ENCODE data around the gene USP17L25. TPM values are rescaled to one million over a fixed set of nuclear protein-coding genes. Genes with fewer than 3 reads are reported as not detected.
"Not testable (repeated sequence)": the region's sequence is repeated elsewhere in the genome, so short reads cannot be mapped to it uniquely, and the experiment has no call there.

The USP17L25 gene, protein sequence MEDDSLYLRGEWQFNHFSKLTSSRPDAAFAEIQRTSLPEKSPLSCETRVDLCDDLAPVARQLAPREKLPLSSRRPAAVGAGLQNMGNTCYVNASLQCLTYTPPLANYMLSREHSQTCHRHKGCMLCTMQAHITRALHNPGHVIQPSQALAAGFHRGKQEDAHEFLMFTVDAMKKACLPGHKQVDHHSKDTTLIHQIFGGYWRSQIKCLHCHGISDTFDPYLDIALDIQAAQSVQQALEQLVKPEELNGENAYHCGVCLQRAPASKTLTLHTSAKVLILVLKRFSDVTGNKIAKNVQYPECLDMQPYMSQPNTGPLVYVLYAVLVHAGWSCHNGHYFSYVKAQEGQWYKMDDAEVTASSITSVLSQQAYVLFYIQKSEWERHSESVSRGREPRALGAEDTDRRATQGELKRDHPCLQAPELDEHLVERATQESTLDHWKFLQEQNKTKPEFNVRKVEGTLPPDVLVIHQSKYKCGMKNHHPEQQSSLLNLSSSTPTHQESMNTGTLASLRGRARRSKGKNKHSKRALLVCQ
- total RNA-seq: not detected in 2 replicates
- long read RNA-seq: 0 reads

DNA sequence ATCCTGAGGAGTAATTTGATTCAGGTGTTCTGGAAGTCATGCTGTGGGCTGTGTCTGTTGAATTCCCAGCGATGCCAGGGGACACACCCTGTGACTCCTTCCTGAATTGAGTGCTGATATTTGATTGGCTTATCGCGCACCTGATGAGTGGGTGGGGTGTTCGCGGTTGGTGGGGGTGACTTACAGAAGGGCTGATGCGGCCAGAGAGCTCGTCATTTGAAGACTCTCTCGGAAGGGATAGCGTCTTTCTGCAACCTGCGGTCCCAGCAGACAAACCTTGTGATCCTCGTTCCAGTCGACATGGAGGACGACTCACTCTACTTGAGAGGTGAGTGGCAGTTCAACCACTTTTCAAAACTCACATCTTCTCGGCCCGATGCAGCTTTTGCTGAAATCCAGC, at the start of gene USP17L25:
TSS of gene USP17L25 (plus strand) at position 301 of the 400 bp plus-strand sequence. CDS start at position 301, 0 bp downstream.
- not testable (repeated sequence) for H3K27me3 Mint-ChIP-seq (ENCODE audit: low read depth); H3K4me1 Mint-ChIP-seq; H3K36me3 Mint-ChIP-seq (ENCODE audit: low read depth); H3K27ac Mint-ChIP-seq (ENCODE audit: unreplicated experiment); DNase-seq (ENCODE audit: low read depth, low spot score); H3K4me3 Mint-ChIP-seq; H3K9me3 Mint-ChIP-seq

GRCh38 chr4:9324191-9324590, 5.5 kb upstream of the USP17L25 start:
- not testable (repeated sequence) for H3K4me3 Mint-ChIP-seq, H3K4me1 Mint-ChIP-seq

GRCh38 chr4:9324865-9325264, 4.8 kb upstream of the USP17L25 start, which contains the start of gene USP17L24:
USP17L24 (plus strand) TSS chr4:9325165; CDS start chr4:9325165, 0 bp downstream.
- H3K4me1 Mint-ChIP-seq; H3K27me3 Mint-ChIP-seq (ENCODE audit: low read depth); DNase-seq (ENCODE audit: low read depth, low spot score); H3K9me3 Mint-ChIP-seq; H3K4me3 Mint-ChIP-seq; H3K27ac Mint-ChIP-seq (ENCODE audit: unreplicated experiment); H3K36me3 Mint-ChIP-seq (ENCODE audit: low read depth): not testable (repeated sequence)

More at GRCh38 chr4:9324191-9324590, 5.5 kb upstream of the USP17L25 start:
- not testable (repeated sequence) for H3K27ac Mint-ChIP-seq (ENCODE audit: unreplicated experiment); H3K36me3 Mint-ChIP-seq (ENCODE audit: low read depth); DNase-seq (ENCODE audit: low read depth, low spot score); H3K27me3 Mint-ChIP-seq (ENCODE audit: low read depth); H3K9me3 Mint-ChIP-seq

GRCh38 chr4:9334358-9334757, 4.6 kb downstream of the USP17L25 start, which contains the start of gene USP17L26:
USP17L26 (plus strand) TSS chr4:9334658; CDS start chr4:9334658, 0 bp downstream.
- H3K27me3 Mint-ChIP-seq (ENCODE audit: low read depth); H3K27ac Mint-ChIP-seq (ENCODE audit: unreplicated experiment); H3K36me3 Mint-ChIP-seq (ENCODE audit: low read depth); H3K9me3 Mint-ChIP-seq; DNase-seq (ENCODE audit: low read depth, low spot score); H3K4me1 Mint-ChIP-seq; H3K4me3 Mint-ChIP-seq: not testable (repeated sequence)

- not testable (repeated sequence) for H3K4me1 Mint-ChIP-seq; H3K27me3 Mint-ChIP-seq (ENCODE audit: low read depth); H3K9me3 Mint-ChIP-seq; H3K27ac Mint-ChIP-seq (ENCODE audit: unreplicated experiment); DNase-seq (ENCODE audit: low read depth, low spot score); H3K36me3 Mint-ChIP-seq (ENCODE audit: low read depth); H3K4me3 Mint-ChIP-seq
Observed at GRCh38 chr4:9339103-9339502, 9.4 kb downstream of the USP17L25 start, which contains the start of gene USP17L5. USP17L5 (plus strand) TSS chr4:9339403; CDS start chr4:9339403, 0 bp downstream.

DNA sequence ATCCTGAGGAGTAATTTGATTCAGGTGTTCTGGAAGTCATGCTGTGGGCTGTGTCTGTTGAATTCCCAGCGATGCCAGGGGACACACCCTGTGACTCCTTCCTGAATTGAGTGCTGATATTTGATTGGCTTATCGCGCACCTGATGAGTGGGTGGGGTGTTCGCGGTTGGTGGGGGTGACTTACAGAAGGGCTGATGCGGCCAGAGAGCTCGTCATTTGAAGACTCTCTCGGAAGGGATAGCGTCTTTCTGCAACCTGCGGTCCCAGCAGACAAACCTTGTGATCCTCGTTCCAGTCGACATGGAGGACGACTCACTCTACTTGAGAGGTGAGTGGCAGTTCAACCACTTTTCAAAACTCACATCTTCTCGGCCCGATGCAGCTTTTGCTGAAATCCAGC, 14.1 kb downstream of the USP17L25 start, which contains the start of gene USP17L27:
TSS of gene USP17L27 (plus strand) at position 301 of the 400 bp plus-strand sequence. CDS start at position 301, 0 bp downstream.
- not testable (repeated sequence) for H3K4me1 Mint-ChIP-seq; DNase-seq (ENCODE audit: low read depth, low spot score); H3K4me3 Mint-ChIP-seq; H3K9me3 Mint-ChIP-seq; H3K36me3 Mint-ChIP-seq (ENCODE audit: low read depth); H3K27me3 Mint-ChIP-seq (ENCODE audit: low read depth); H3K27ac Mint-ChIP-seq (ENCODE audit: unreplicated experiment)

DNA sequence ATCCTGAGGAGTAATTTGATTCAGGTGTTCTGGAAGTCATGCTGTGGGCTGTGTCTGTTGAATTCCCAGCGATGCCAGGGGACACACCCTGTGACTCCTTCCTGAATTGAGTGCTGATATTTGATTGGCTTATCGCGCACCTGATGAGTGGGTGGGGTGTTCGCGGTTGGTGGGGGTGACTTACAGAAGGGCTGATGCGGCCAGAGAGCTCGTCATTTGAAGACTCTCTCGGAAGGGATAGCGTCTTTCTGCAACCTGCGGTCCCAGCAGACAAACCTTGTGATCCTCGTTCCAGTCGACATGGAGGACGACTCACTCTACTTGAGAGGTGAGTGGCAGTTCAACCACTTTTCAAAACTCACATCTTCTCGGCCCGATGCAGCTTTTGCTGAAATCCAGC, 18.9 kb downstream of the USP17L25 start, which contains the start of gene USP17L28:
TSS of gene USP17L28 (plus strand) at position 301 of the 400 bp plus-strand sequence. CDS start at position 301, 0 bp downstream.
- not testable (repeated sequence) for H3K4me3 Mint-ChIP-seq; H3K27ac Mint-ChIP-seq (ENCODE audit: unreplicated experiment)

GRCh38 chr4:9350866-9351265, 21.2 kb downstream of the USP17L25 start:
- not testable (repeated sequence) for H3K9me3 Mint-ChIP-seq; DNase-seq (ENCODE audit: low read depth, low spot score); H3K27ac Mint-ChIP-seq (ENCODE audit: unreplicated experiment)

More for the DNA sequence above, 18.9 kb downstream of the USP17L25 start, which contains the start of gene USP17L28:
- not testable (repeated sequence) for H3K9me3 Mint-ChIP-seq; H3K27me3 Mint-ChIP-seq (ENCODE audit: low read depth); H3K4me1 Mint-ChIP-seq; H3K36me3 Mint-ChIP-seq (ENCODE audit: low read depth); DNase-seq (ENCODE audit: low read depth, low spot score)

GRCh38 chr4:9353338-9353737, 23.6 kb downstream of the USP17L25 start, which contains the start of gene USP17L29:
USP17L29 (plus strand) TSS chr4:9353638; CDS start chr4:9353638, 0 bp downstream.
- H3K9me3 Mint-ChIP-seq; H3K27ac Mint-ChIP-seq (ENCODE audit: unreplicated experiment); H3K36me3 Mint-ChIP-seq (ENCODE audit: low read depth); H3K4me3 Mint-ChIP-seq; H3K27me3 Mint-ChIP-seq (ENCODE audit: low read depth); DNase-seq (ENCODE audit: low read depth, low spot score); H3K4me1 Mint-ChIP-seq: not testable (repeated sequence)

More at GRCh38 chr4:9350866-9351265, 21.2 kb downstream of the USP17L25 start:
- not testable (repeated sequence) for H3K4me3 Mint-ChIP-seq; H3K4me1 Mint-ChIP-seq; H3K27me3 Mint-ChIP-seq (ENCODE audit: low read depth); H3K36me3 Mint-ChIP-seq (ENCODE audit: low read depth)

DNA sequence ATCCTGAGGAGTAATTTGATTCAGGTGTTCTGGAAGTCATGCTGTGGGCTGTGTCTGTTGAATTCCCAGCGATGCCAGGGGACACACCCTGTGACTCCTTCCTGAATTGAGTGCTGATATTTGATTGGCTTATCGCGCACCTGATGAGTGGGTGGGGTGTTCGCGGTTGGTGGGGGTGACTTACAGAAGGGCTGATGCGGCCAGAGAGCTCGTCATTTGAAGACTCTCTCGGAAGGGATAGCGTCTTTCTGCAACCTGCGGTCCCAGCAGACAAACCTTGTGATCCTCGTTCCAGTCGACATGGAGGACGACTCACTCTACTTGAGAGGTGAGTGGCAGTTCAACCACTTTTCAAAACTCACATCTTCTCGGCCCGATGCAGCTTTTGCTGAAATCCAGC, 33.1 kb downstream of the USP17L25 start, which contains the start of gene USP17L30:
TSS of gene USP17L30 (plus strand) at position 301 of the 400 bp plus-strand sequence. CDS start at position 301, 0 bp downstream.
- not testable (repeated sequence) for H3K4me3 Mint-ChIP-seq; H3K27ac Mint-ChIP-seq (ENCODE audit: unreplicated experiment); H3K36me3 Mint-ChIP-seq (ENCODE audit: low read depth); H3K4me1 Mint-ChIP-seq; DNase-seq (ENCODE audit: low read depth, low spot score); H3K27me3 Mint-ChIP-seq (ENCODE audit: low read depth); H3K9me3 Mint-ChIP-seq

- not testable (repeated sequence) for H3K4me1 Mint-ChIP-seq; H3K9me3 Mint-ChIP-seq; H3K27me3 Mint-ChIP-seq (ENCODE audit: low read depth); H3K4me3 Mint-ChIP-seq; H3K36me3 Mint-ChIP-seq (ENCODE audit: low read depth); DNase-seq (ENCODE audit: low read depth, low spot score); H3K27ac Mint-ChIP-seq (ENCODE audit: unreplicated experiment)
Observed at GRCh38 chr4:9379881-9380280, 50.2 kb downstream of the USP17L25 start.

Data from neural crest cell (in vitro differentiated cells).